Osteocyte (in vitro differentiated cells): ENCODE measurements around the gene FKBP11. TPM values are rescaled to one million over a fixed set of nuclear protein-coding genes. Genes with fewer than 3 reads are reported as not detected.

Experiments
- DNase-seq: peaks from one replicate; pipeline ENCODE4 v3.0.0; 2021; ENCODE audit warnings: mixed read lengths; ENCODE audit not compliant: unreplicated experiment; ENCODE audit errors: extremely low spot score
- H3K27ac Mint-ChIP-seq: one replicate; pipeline ENCODE4 v1.8.0; 2021; ENCODE audit warnings: mild to moderate bottlenecking, mixed read lengths; ENCODE audit not compliant: unreplicated experiment
- H3K27me3 Mint-ChIP-seq: one replicate; pipeline ENCODE4 v1.8.0; 2021; ENCODE audit warnings: mixed read lengths; ENCODE audit not compliant: unreplicated experiment
- H3K36me3 Mint-ChIP-seq: one replicate; pipeline ENCODE4 v1.8.0; 2021; ENCODE audit warnings: mixed read lengths; ENCODE audit not compliant: unreplicated experiment
- H3K4me1 Mint-ChIP-seq: one replicate; pipeline ENCODE4 v1.8.0; 2021; ENCODE audit warnings: mixed read lengths; ENCODE audit not compliant: unreplicated experiment
- H3K4me3 Mint-ChIP-seq: one replicate; pipeline ENCODE4 v1.8.0; 2021; ENCODE audit warnings: mild to moderate bottlenecking, moderate library complexity, mixed read lengths; ENCODE audit not compliant: unreplicated experiment
- H3K9me3 Mint-ChIP-seq: one replicate; pipeline ENCODE4 v1.8.0; 2021; ENCODE audit warnings: mixed read lengths; ENCODE audit not compliant: unreplicated experiment
- CTCF ChIP-seq: fragments of 200-600 bp; sonication (generic); IDR thresholded peaks from 2 replicates; pipeline ENCODE4 v1.5.0; 2021; ENCODE audit warnings: antibody characterized with exemption, mild to moderate bottlenecking, moderate library complexity
- total RNA-seq: library from RNA; stranded (reverse); gene quantifications from 2 replicates; pipeline ENCODE4 v1.2.1, GENCODE V29; 2021

FKBP11 gene
- total RNA-seq, 1 donor from 2014 or later, result 16.4 TPM

- H3K4me3 Mint-ChIP-seq, result no peak overlapping the region
- no peak overlapping the region for H3K27ac Mint-ChIP-seq
- H3K4me1 Mint-ChIP-seq, result peaks cover 9% of the 10 kb centered on the region
- no peak for DNase-seq
- no peak for TF ChIP-seq CTCF
- H3K9me3 Mint-ChIP-seq, result no peaks in the 10 kb centered on the region
- peaks cover 23% of the 10 kb centered on the region for H3K27me3 Mint-ChIP-seq
- no peaks in the 10 kb centered on the region for H3K36me3 Mint-ChIP-seq
Observed at GRCh38 chr12:48889679-48890078, 35.6 kb downstream of the FKBP11 start.

GRCh38 chr12:48883305-48884161, 41.8 kb downstream of the FKBP11 start:
- H3K4me3 Mint-ChIP-seq, result no peak overlapping the region
- peaks cover 35% of the 10 kb centered on the region for H3K4me1 Mint-ChIP-seq

GRCh38 chr12:48882972-48883304, 42.4 kb downstream of the FKBP11 start:
- peak overlapping the region; percentile 84 for H3K27ac Mint-ChIP-seq
- H3K9me3 Mint-ChIP-seq, result no peaks in the 10 kb centered on the region
- H3K4me3 Mint-ChIP-seq, result no peak overlapping the region
- H3K27me3 Mint-ChIP-seq, result peaks cover 8% of the 10 kb centered on the region
- peaks cover 35% of the 10 kb centered on the region for H3K4me1 Mint-ChIP-seq
- H3K36me3 Mint-ChIP-seq, result no peaks in the 10 kb centered on the region
- DNase-seq, result no peak
- TF ChIP-seq CTCF, result no peak

More at GRCh38 chr12:48883305-48884161, 41.8 kb downstream of the FKBP11 start:
- Mint-ChIP-seq H3K36me3 (no peaks in the 10 kb centered on the region), H3K27me3 (peaks cover 8% of the 10 kb centered on the region), H3K27ac (peak overlapping the region; percentile 84), H3K9me3 (no peaks in the 10 kb centered on the region)
- TF ChIP-seq CTCF, result no peak
- no peak for DNase-seq

- no peak for DNase-seq
- Mint-ChIP-seq H3K9me3 (no peaks in the 10 kb centered on the region), H3K4me3 (peak overlapping the region; percentile 64), H3K27me3 (peaks cover 8% of the 10 kb centered on the region), H3K36me3 (no peaks in the 10 kb centered on the region), H3K4me1 (peaks cover 35% of the 10 kb centered on the region), H3K27ac (peak overlapping the region; percentile 84)
- no peak for TF ChIP-seq CTCF
Observed at GRCh38 chr12:48882315-48882687, 43.0 kb downstream of the FKBP11 start.

- Mint-ChIP-seq H3K4me1 (peaks cover 35% of the 10 kb centered on the region), H3K27me3 (peaks cover 8% of the 10 kb centered on the region), H3K4me3 (peak overlapping the region; percentile 64), H3K36me3 (no peaks in the 10 kb centered on the region), H3K9me3 (no peaks in the 10 kb centered on the region), H3K27ac (peak overlapping the region; percentile 84)
- no peak for TF ChIP-seq CTCF
- DNase-seq, result no peak
Observed at GRCh38 chr12:48881686-48882314, 43.5 kb downstream of the FKBP11 start.
